Fibroblast of skin of scalp (primary cell): ENCODE results near the gene NCKAP5L.
"Not testable (repeated sequence)": the region's sequence is repeated elsewhere in the genome, so short reads cannot be mapped to it uniquely, and the experiment has no call there.

Experiments
- DNase-seq: peaks from one replicate; pipeline ENCODE4 v3.0.0-alpha.2; 2013

Gene NCKAP5L

GRCh38 chr12:49800421-49801140, 27.6 kb downstream of the NCKAP5L start:
- DNase-seq = no peak

- DNase-seq = no peak
These were observed 29.3 kb downstream of the NCKAP5L start for GRCh38 chr12:49798934-49799333.

- no peak for DNase-seq
These were observed 30.0 kb downstream of the NCKAP5L start for GRCh38 chr12:49798248-49798647.

GRCh38 chr12:49797449-49797776, 30.8 kb downstream of the NCKAP5L start:
- no peak for DNase-seq

- no peak for DNase-seq
These were observed 31.4 kb downstream of the NCKAP5L start for GRCh38 chr12:49796606-49797448.

GRCh38 chr12:49796155-49796554, 32.1 kb downstream of the NCKAP5L start:
- no peak for DNase-seq

GRCh38 chr12:49795654-49796105, 32.5 kb downstream of the NCKAP5L start:
- DNase-seq = no peak

- DNase-seq = no peak
These were observed 33.2 kb downstream of the NCKAP5L start for GRCh38 chr12:49794811-49795653.

GRCh38 chr12:49794021-49794420, 34.2 kb downstream of the NCKAP5L start:
- no peak for DNase-seq

- no peak for DNase-seq
These were observed 34.6 kb downstream of the NCKAP5L start for GRCh38 chr12:49793620-49794019.

GRCh38 chr12:49792976-49793580, 35.1 kb downstream of the NCKAP5L start:
- DNase-seq = no peak

- DNase-seq = no peak
These were observed 35.8 kb downstream of the NCKAP5L start for GRCh38 chr12:49792181-49792970.

GRCh38 chr12:49791700-49792099, 36.5 kb downstream of the NCKAP5L start:
- DNase-seq = no peak

- no peak for DNase-seq
These were observed 37.3 kb downstream of the NCKAP5L start for GRCh38 chr12:49790741-49791555.

- no peak for DNase-seq
These were observed 38.2 kb downstream of the NCKAP5L start for GRCh38 chr12:49789992-49790391.

GRCh38 chr12:49787672-49788071, 40.5 kb downstream of the NCKAP5L start:
- DNase-seq = no peak

- peak; percentile 46 for DNase-seq
These were observed 43.3 kb downstream of the NCKAP5L start for GRCh38 chr12:49784756-49785409.

- peak; percentile 50 for DNase-seq
These were observed 44.1 kb downstream of the NCKAP5L start for GRCh38 chr12:49783917-49784676.

GRCh38 chr12:49780914-49781313, 47.3 kb downstream of the NCKAP5L start:
- not testable (repeated sequence) for DNase-seq
